ENCODE data around the gene PDE7B.

DNA sequence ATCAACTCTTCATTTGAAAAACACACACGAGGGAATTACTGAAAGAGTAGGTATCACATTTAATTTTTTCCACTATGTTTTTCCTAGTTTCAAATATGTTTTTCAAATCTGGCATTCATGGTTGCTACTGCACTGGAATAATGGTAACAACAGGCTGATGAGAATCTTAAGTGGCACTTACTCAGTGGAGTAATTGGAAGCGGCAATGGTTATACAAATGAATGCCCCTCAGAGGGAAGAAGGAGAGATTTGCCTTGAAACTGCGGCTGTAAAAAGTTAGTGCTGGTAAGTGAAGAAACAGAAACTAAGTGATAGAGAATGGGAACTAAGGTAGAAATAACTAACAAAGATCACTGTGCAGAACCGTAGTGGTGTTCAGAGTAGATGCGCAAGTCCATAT, 41.0 kb upstream of the PDE7B start:
- no peak for TF ChIP-seq POLR2A (IDR thresholded peaks at IDR 0.05)
- TF ChIP-seq, protein P1, sequence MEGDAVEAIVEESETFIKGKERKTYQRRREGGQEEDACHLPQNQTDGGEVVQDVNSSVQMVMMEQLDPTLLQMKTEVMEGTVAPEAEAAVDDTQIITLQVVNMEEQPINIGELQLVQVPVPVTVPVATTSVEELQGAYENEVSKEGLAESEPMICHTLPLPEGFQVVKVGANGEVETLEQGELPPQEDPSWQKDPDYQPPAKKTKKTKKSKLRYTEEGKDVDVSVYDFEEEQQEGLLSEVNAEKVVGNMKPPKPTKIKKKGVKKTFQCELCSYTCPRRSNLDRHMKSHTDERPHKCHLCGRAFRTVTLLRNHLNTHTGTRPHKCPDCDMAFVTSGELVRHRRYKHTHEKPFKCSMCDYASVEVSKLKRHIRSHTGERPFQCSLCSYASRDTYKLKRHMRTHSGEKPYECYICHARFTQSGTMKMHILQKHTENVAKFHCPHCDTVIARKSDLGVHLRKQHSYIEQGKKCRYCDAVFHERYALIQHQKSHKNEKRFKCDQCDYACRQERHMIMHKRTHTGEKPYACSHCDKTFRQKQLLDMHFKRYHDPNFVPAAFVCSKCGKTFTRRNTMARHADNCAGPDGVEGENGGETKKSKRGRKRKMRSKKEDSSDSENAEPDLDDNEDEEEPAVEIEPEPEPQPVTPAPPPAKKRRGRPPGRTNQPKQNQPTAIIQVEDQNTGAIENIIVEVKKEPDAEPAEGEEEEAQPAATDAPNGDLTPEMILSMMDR (IDR thresholded peaks at IDR 0.05) = no peak

Data from thyroid gland (tissue), 4 donors.